AG08396 (cell line): ENCODE data around the gene MRGPRE.

ENCODE experiments used
- DNase-seq: peaks from one replicate; pipeline ENCODE4 v3.0.0; 2012; ENCODE audit warnings: low spot score, mixed read lengths

Gene MRGPRE

GRCh38 chr11:3213659-3214419 is 18.4 kb downstream of the MRGPRE start:
- DNase-seq = no peak

- no peak for DNase-seq
Measured at GRCh38 chr11:3208272-3208671, 23.9 kb downstream of the MRGPRE start.

- no peak for DNase-seq
Measured at GRCh38 chr11:3207526-3208189, 24.6 kb downstream of the MRGPRE start.

GRCh38 chr11:3206922-3207204 is 25.4 kb downstream of the MRGPRE start:
- DNase-seq = no peak

GRCh38 chr11:3206156-3206921 is 25.9 kb downstream of the MRGPRE start:
- no peak for DNase-seq

GRCh38 chr11:3205261-3206155 is 26.7 kb downstream of the MRGPRE start:
- no peak for DNase-seq

- no peak for DNase-seq
Measured at GRCh38 chr11:3204141-3205015, 27.8 kb downstream of the MRGPRE start.

- DNase-seq = peak; percentile 33
Measured at GRCh38 chr11:3203221-3204043, 28.8 kb downstream of the MRGPRE start.

- DNase-seq = peak; percentile 11
Measured at GRCh38 chr11:3202759-3203158, 29.5 kb downstream of the MRGPRE start.

- no peak for DNase-seq
Measured at GRCh38 chr11:3202305-3202704, 29.9 kb downstream of the MRGPRE start.

- DNase-seq = no peak
Measured at GRCh38 chr11:3201677-3202181, 30.5 kb downstream of the MRGPRE start.

- DNase-seq = no peak
Measured at GRCh38 chr11:3201112-3201581, 31.1 kb downstream of the MRGPRE start.

- no peak for DNase-seq
Measured at GRCh38 chr11:3200388-3201111, 31.7 kb downstream of the MRGPRE start.

GRCh38 chr11:3199537-3200295 is 32.5 kb downstream of the MRGPRE start:
- no peak for DNase-seq

- DNase-seq = no peak
Measured at GRCh38 chr11:3198815-3199214, 33.4 kb downstream of the MRGPRE start.

- DNase-seq = no peak
Measured at GRCh38 chr11:3197878-3198528, 34.2 kb downstream of the MRGPRE start.

GRCh38 chr11:3197044-3197695 is 35.0 kb downstream of the MRGPRE start:
- no peak for DNase-seq
